ENCODE results near the gene SOWAHA. TPM values are rescaled to one million over a fixed set of nuclear protein-coding genes. Genes with fewer than 3 reads are reported as not detected.

Gene SOWAHA
- total and polyA plus RNA-seq, 2 of the 8 experiments (the other 6 are each of a cell fraction or from before 2014, with no cell fraction given): 0.09 to 0.11 TPM

GRCh38 chr5:132850066-132850465 is 37.0 kb downstream of the SOWAHA start (continued):
- TF ChIP-seq, protein P1, sequence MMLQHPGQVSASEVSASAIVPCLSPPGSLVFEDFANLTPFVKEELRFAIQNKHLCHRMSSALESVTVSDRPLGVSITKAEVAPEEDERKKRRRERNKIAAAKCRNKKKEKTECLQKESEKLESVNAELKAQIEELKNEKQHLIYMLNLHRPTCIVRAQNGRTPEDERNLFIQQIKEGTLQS (IDR thresholded peaks at IDR 0.05; ENCODE audit: insufficient read depth, low read depth, low read length): no peak
- TF ChIP-seq SIRT6 (IDR thresholded peaks at IDR 0.05; ENCODE audit: low read length) (no peak), CBX8 (IDR thresholded peaks at IDR 0.05; ENCODE audit: borderline replicate concordance, low read depth, low read length) (no peak), CREB1 (IDR thresholded peaks at IDR 0.05) (no peak)
- TF ChIP-seq, protein P2, sequence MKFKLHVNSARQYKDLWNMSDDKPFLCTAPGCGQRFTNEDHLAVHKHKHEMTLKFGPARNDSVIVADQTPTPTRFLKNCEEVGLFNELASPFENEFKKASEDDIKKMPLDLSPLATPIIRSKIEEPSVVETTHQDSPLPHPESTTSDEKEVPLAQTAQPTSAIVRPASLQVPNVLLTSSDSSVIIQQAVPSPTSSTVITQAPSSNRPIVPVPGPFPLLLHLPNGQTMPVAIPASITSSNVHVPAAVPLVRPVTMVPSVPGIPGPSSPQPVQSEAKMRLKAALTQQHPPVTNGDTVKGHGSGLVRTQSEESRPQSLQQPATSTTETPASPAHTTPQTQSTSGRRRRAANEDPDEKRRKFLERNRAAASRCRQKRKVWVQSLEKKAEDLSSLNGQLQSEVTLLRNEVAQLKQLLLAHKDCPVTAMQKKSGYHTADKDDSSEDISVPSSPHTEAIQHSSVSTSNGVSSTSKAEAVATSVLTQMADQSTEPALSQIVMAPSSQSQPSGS (IDR thresholded peaks at IDR 0.05; ENCODE audit: low read length): no peak
